Right lung (tissue), 5 donors: ENCODE results near the gene UBE2G2. TPM values are rescaled to one million over a fixed set of nuclear protein-coding genes. Genes with fewer than 3 reads are reported as not detected.

Experiments used
- DNase-seq, 2 donors: peaks; one replicate each; pipeline ENCODE4 v3.0.0-alpha.2; 2013
- polyA plus RNA-seq, 5 donors: library from polyadenylated mRNA; unstranded; fragments of 120-200 nt; gene quantifications; one replicate each; pipeline versions ENCODE4 v1.2.1 to v1.2.3, GENCODE V29; 2013; ENCODE audit warnings: inconsistent platforms in 1 of 5, low replicate concordance in 1 of 5; ENCODE audit not compliant: insufficient read length in 5 of 5, insufficient read depth in 1 of 5

UBE2G2 gene
- polyA plus RNA-seq, 5 donors = 110 to 155 (median 135) TPM

- no peak for DNase-seq
Observed at GRCh38 chr21:44791993-44792392, 9.6 kb downstream of the UBE2G2 start.

DNA sequence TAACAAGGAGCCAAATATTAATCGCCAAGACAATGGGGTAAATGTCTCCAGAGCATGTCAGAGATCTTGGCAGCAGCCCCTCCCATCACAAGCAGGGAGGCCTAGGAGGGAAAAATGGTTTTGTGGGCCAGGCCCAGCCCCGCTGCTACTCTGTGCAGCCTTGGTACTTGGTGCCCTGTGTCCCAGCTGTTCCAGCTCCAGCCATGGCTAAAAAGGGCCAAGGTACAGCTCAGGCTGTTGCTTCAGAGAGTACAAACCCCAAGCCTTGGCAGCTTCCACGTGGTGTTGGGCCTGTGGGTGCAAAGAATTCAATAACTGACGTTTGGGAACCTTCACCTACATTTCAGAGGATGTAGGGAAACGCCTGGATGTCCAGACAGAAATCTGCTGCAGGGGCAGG lies 10.4 kb downstream of the UBE2G2 start:
- no peak for DNase-seq

DNA sequence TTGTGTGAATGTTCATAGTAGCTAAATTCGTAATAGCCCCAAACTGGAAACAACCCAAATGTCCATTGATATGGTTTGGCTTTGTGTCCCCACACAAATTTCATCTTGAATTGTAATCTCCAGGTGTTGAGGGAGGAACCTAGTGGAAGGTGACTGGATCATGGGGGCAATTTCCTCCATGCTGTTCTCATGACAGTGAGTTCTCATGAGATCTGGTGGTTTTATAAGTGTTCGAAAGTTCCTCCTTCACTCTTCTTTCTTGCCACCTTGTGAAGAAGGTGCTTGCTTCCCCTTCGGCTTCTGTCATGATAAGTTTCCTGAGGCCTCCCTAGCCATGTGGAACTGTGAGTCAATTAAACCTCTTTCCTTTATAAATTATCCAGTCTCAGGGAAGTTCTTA lies 11.3 kb downstream of the UBE2G2 start:
- no peak for DNase-seq

GRCh38 chr21:44789880-44790279 lies 11.7 kb downstream of the UBE2G2 start:
- no peak for DNase-seq

GRCh38 chr21:44785620-44786335 lies 15.8 kb downstream of the UBE2G2 start:
- no peak for DNase-seq

DNA sequence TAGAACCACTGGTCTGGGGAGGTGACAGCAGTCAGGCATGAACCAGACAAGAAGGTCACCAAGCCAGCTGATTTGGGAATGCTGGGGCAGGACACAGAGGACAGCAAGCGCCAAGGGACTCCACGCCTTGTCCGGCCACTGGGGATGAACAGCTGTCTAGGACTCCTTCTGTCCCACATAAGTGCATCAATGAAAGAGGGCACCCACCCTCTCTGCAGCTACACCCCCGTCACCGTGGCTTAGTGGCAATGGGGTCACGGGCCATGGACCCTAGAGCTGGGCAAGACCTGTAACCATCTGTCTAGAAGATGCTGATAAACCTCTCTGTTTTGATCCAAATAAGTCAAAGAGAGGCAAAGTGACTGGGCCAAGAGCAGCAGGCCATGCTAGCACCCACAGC lies 16.8 kb downstream of the UBE2G2 start:
- no peak for DNase-seq

GRCh38 chr21:44783020-44783696 lies 18.5 kb downstream of the UBE2G2 start:
- no peak for DNase-seq

DNA sequence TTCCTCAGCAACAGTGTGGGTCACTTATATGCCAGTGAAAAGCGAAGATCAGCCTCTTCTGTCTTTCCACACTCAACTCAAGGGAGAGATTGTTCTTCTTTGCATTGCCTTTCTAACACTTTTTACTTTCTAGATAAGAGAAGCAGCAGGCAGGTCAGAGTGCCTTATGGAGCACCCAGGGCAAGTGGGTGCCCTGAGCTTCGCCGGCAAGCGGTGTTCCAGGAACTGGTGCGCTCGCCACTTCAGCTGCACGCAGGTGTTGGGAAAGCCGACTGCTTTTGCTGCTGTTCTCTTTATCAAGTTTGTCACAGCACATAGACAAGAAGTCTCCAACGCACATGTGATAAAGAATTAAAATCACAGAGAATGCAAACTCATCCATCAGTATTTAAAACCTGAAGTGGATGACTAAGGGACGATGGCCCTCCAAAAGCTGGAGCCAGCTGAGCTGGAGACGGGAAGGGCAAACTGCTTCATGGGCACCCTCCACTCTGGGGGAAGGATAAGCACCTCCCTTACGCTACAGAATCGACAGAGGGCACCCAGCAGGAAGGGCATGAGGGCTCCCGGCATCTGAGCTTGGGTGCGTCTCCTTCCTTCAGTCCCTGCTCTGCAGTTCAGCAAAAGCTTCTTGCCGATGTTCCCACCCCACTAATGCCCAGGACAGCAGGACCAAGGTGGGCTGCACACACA lies 20.7 kb downstream of the UBE2G2 start:
- DNase-seq = no peak

GRCh38 chr21:44780137-44780502 lies 21.5 kb downstream of the UBE2G2 start:
- no peak for DNase-seq

- no peak for DNase-seq
Observed at GRCh38 chr21:44779417-44780136, 22.0 kb downstream of the UBE2G2 start.

GRCh38 chr21:44778983-44779382 lies 22.6 kb downstream of the UBE2G2 start:
- DNase-seq = no peak

- no peak for DNase-seq
Observed at GRCh38 chr21:44778499-44778911, 23.1 kb downstream of the UBE2G2 start.

- no peak for DNase-seq
Observed at GRCh38 chr21:44778094-44778493, 23.5 kb downstream of the UBE2G2 start.

DNA sequence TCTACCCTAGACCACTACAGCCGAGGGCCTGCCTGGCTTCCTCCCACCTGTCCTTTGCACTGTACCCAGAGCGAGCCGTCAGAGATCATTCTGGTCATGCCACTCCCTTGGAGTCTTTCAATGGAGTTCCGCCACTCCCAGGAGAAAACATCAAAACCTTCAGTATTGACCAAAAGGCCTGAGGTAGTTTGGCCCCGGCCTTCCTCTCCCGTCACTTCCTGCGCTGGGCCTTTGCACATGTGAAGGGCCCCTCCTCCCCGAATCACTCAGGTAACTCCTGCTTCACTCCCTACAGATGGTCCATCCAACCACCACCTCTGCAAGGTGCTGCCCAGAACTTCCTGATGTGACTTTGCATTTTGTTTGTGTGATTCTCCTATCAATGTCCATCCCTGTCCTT lies 26.6 kb downstream of the UBE2G2 start:
- no peak for DNase-seq

DNA sequence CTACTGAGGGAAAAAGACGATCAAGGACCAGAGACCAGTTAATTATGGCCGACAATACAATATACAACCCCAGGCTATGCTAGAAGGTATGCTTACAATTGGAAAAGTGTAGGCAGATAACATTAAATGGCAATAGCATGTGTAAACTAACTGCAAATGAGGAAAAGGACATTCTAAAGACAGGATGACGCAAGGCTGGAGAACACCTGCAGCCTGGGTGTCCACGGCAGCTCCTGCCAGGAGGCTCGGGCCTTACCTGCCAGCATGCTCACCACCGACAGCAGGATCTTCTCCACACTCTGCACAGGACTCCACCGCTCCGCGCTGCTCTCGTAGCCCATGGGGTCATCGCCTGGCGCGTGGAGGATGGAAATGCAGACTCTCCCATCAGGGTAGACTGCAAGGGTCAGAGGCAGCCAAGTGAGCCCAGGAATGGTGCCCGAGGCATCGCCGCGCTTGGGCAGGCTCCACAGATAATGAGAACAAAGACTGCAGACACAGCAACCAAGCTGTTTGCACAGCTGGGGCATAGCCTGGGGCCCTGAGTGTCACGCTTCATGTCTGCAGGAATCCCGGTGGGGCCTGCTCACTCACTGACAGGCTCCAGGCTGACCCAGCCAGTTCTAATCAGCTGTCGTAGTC lies 28.2 kb downstream of the UBE2G2 start:
- DNase-seq = no peak

GRCh38 chr21:44771896-44772525 lies 29.6 kb downstream of the UBE2G2 start:
- no peak for DNase-seq

- no peak for DNase-seq
Observed at GRCh38 chr21:44767834-44768831, 33.5 kb downstream of the UBE2G2 start.

DNA sequence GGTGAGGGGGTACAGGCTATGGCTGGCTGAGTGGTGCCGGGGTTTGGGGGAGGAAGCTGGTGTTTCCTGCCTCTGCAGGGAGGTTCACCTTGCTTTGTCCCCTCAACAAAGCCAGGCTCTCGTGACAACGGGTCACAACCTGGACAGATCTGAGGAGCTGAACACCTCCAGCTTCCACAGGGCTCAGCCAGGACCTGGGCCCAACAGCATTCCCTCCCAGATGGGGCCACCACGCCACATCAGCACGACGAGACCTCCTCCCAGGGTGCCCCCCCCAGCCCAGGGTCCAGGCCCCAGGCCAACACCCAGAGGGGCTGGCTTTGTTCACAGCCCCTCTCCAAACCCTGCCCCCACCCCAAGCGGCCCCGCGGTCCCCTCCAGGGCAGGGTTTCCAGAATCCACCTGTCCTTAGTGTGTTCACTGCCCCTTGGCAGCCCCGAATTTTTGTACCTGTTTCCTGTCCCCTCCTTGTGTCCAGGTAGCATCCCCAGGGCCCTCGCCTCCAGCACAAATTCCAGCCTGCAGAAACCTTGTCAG lies 34.7 kb downstream of the UBE2G2 start:
- DNase-seq = no peak

DNA sequence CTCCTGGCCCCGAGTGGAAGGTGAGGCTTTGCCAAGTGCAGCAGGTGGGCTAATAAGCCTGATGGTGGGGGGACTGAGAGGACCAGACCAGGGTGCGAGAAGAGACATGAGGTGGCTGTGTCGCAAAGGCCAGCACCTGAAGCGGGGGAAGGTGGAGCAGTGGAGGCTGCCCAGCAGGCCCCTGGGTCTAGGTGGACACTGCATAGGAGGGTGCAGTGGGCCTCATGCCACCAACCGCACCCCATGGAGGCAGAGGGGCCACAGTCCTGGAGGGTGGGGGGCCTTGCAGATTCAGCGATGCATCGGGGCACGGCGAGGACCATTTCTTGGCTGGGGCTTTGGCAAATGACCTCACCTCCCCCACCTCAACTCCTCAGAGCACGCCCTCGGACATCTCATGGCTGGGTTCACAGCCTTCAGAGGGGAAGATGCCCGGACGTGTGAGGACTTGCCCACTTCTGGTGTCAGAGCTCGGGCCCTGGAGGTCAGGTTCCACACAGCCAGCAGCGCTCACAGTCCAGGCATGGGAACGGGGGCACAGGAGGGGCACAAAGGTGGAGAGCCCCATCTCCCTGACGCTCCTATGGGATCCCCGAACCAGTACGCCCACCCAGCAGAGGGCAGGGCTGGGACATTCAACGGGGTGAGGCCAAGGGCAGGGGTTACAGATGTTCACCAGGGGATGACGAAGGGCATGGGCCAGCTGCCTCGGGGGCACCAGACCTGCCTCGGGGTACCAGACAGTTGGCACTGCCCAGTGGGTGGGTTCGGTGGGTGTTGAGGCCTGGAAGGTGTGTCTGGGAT lies 35.4 kb downstream of the UBE2G2 start:
- no peak for DNase-seq
